Measurements from ENCODE around the gene IER2. TPM values are rescaled to one million over a fixed set of nuclear protein-coding genes. Genes with fewer than 3 reads are reported as not detected.

Gene IER2
- total and polyA plus RNA-seq, 2 of the 4 experiments (the other 2 are of a cell fraction), result 7.7 to 102 TPM

GRCh38 chr19:13117772-13118423 is 32.3 kb upstream of the IER2 start, which contains the start of gene NACC1:
Gene NACC1 (plus strand): TSS chr19:13118264. CDS start chr19:13135208, 16,944 bp downstream.
- POLR2A ChIA-PET (ENCODE audit: unreplicated experiment), result no interaction called here
- peaks cover 9% of the 10 kb centered on the region for H3K36me3 ChIP-seq (ENCODE audit: control insufficient read depth, insufficient read depth, low read length)
- in situ Hi-C loops (cut with MboI; ENCODE audit: low sequenced_read_pairs), result no loop called here

More at GRCh38 chr19:13117772-13118423, 32.3 kb upstream of the IER2 start, which contains the start of gene NACC1:
- H3K79me1 ChIP-seq (ENCODE audit: low read depth in 1 of 2, low read length in 2 of 2), result peaks cover 0 to 69% of the 10 kb centered on the region in 2 experiments; a peak in 2 of 4 replicates
- H3K14ac ChIP-seq (replicated peaks; ENCODE audit: low read depth, low read length), result peak within 1 kb of the TSS; percentile 89
- peak within 1 kb of the TSS; percentile 95 for H2AK5ac ChIP-seq (ENCODE audit: low read depth, low read length)
- peak within 1 kb of the TSS; percentile 67; the same call in 1 of the 2 replicates for H3K18ac ChIP-seq (ENCODE audit: low read depth, low read length)
- H3K9me3 ChIP-seq (ENCODE audit: control insufficient read depth, insufficient read depth, low read length), result no peaks in the 10 kb centered on the region
- H2BK20ac ChIP-seq (ENCODE audit: low read depth, low read length), result peak within 1 kb of the TSS; percentile 69; the same call in 1 of the 2 replicates
- H2AK9ac ChIP-seq (replicated peaks; ENCODE audit: low read depth, low read length, poor library complexity), result peak within 1 kb of the TSS; percentile 99
- peak within 1 kb of the TSS; percentile 97 for H3K27ac ChIP-seq (ENCODE audit: insufficient read depth, low read length)
- peaks cover 25% of the 10 kb centered on the region for H3K4me1 ChIP-seq (ENCODE audit: control insufficient read depth, insufficient read depth, low read length)
- TF ChIP-seq CTCF (conservative IDR thresholded peaks at IDR 0.05; ENCODE audit: low read depth, low read length), result no peak
- TF ChIP-seq FOS (IDR thresholded peaks at IDR 0.05; ENCODE audit: low read depth, low read length), result no peak
- TF ChIP-seq MXI1 (IDR thresholded peaks at IDR 0.05; ENCODE audit: borderline replicate concordance, low read depth, low read length), result 0 out of 2 replicates have a peak, but pooled peaks have one; percentile 34
- peak; percentile 55 for TF ChIP-seq RCOR1 (IDR thresholded peaks at IDR 0.05; ENCODE audit: insufficient replicate concordance, low read length)
- peak; percentile 99 for TF ChIP-seq MAZ (IDR thresholded peaks at IDR 0.05; ENCODE audit: borderline replicate concordance, low read depth, low read length)
- TF ChIP-seq SMC3 (IDR thresholded peaks at IDR 0.05; ENCODE audit: low read depth, low read length), result no peak
- intact Hi-C loops (cut with micrococcal nuclease) (loop anchor here (1.0 to 5.0 kb wide), 2 partner anchors 34 to 144 kb away; no protein-coding TSS in a partner anchor), dilution Hi-C loops (cut with HindIII; ENCODE audit: low sequenced_read_pairs, unreplicated experiment) (no loop called here)
- peak within 1 kb of the TSS; percentile 98; the same call in 1 of the 2 replicates for H3K23ac ChIP-seq (ENCODE audit: low read depth, low read length)
- peak within 1 kb of the TSS; percentile 54; the same call in 1 of the 3 replicates for H2BK15ac ChIP-seq (ENCODE audit: low read depth, low read length)
- DNase-seq (peak; percentile 82), ATAC-seq (ENCODE audit: low read depth) (peak; percentile 89)
- BruUV-seq (replicated peaks), result no TSS peak
- peak within 1 kb of the TSS; percentile 99 for H3K4me3 ChIP-seq (ENCODE audit: insufficient read depth, low read depth, low read length)
- H4K91ac ChIP-seq (ENCODE audit: insufficient read depth, low read depth, low read length), result peak within 1 kb of the TSS; percentile 84
- WGBS, 2 experiments (ENCODE audit: extremely low coverage in 2 of 2, insufficient read length in 1 of 2), result 3% methylated on average over 6 of the region's 65 CpGs; no CpG with 5 or more reads in 1 of the 2 experiments
- H2AFZ ChIP-seq (replicated peaks; ENCODE audit: low read length, poor library complexity), result peak within 1 kb of the TSS; percentile 91
- peaks cover 26% of the 10 kb centered on the region for H3K9me1 ChIP-seq (ENCODE audit: insufficient read depth, low read length)
- peak within 1 kb of the TSS; percentile 40 to 99 for H4K8ac ChIP-seq (ENCODE audit: low read depth in 2 of 2, low read length in 2 of 2)
- peak within 1 kb of the TSS; percentile 90 for H3K4ac ChIP-seq (ENCODE audit: low read depth, low read length)
- H2BK120ac ChIP-seq (ENCODE audit: low read depth, low read length), result peak within 1 kb of the TSS; percentile 37
- no peaks in the 10 kb centered on the region for H3K27me3 ChIP-seq (ENCODE audit: control insufficient read depth, insufficient read depth, low read length)
- H4K20me1 ChIP-seq (ENCODE audit: insufficient read depth, low read length), result peaks cover 41% of the 10 kb centered on the region
- peak within 1 kb of the TSS; percentile 20 for H3K56ac ChIP-seq (ENCODE audit: extremely low read depth, insufficient read depth, low read length)
- peak within 1 kb of the TSS; percentile 94 for H2BK5ac ChIP-seq (ENCODE audit: low read depth, low read length, poor library complexity, severe bottlenecking)
- peak within 1 kb of the TSS; percentile 98 for H3K9ac ChIP-seq (ENCODE audit: low read depth, low read length)
- CTCF ChIA-PET, result interaction anchor here (0.6 to 1.3 kb wide), 2 partner anchors 32 to 153 kb away, joined by 3 read pairs; partner anchors contain the start of genes IER2 and STX10
- H3K4me2 ChIP-seq (ENCODE audit: low read depth, low read length), result peak within 1 kb of the TSS; percentile 95
- H4K5ac ChIP-seq (ENCODE audit: low read depth, low read length), result peak within 1 kb of the TSS; percentile 87

Measured in IMR-90 (cell line).